OCI-LY3 (cell line): ENCODE data around the gene VIPR2.

Source experiments
- CTCF ChIP-seq: fragments of 200-600, 300-600 bp; sonication (generic); IDR thresholded peaks from 2 replicates; pipeline ENCODE4 v1.5.1; 2014; ENCODE audit warnings: antibody characterized with exemption, low read length, low read depth
- EZH2phosphoT487 ChIP-seq: fragments of 200-600 bp; shearing (Covaris generic); IDR thresholded peaks from 2 replicates; pipeline ENCODE4 v1.6.1; 2018; ENCODE audit warnings: antibody characterized with exemption, mixed run types, low read depth

- no peak for TF ChIP-seq CTCF
- no peak for TF ChIP-seq EZH2phosphoT487
Measured at GRCh38 chr7:159040912-159041711, 103.6 kb downstream of the VIPR2 start.
